GM18526 (cell line): ENCODE measurements around the gene NF1.

ENCODE experiments used
- POLR2A ChIP-seq: IDR thresholded peaks from 3 replicates; pipeline ENCODE4 v1.6.1; 2011; ENCODE audit not compliant: insufficient read length; ENCODE audit errors: extremely low read depth

Gene NF1

GRCh38 chr17:31067691-31068184 is 27.0 kb upstream of the NF1 start:
- TF ChIP-seq POLR2A, result no peak

GRCh38 chr17:31068291-31068690 is 26.5 kb upstream of the NF1 start:
- no peak for TF ChIP-seq POLR2A

GRCh38 chr17:31072186-31072585 is 22.6 kb upstream of the NF1 start:
- no peak for TF ChIP-seq POLR2A

- TF ChIP-seq POLR2A, result no peak
These were observed 21.4 kb upstream of the NF1 start for GRCh38 chr17:31073411-31073810.

GRCh38 chr17:31074772-31075555 is 19.8 kb upstream of the NF1 start:
- no peak for TF ChIP-seq POLR2A

- no peak for TF ChIP-seq POLR2A
These were observed 16.5 kb upstream of the NF1 start for GRCh38 chr17:31078290-31078689.

GRCh38 chr17:31079731-31080130 is 15.0 kb upstream of the NF1 start:
- no peak for TF ChIP-seq POLR2A

GRCh38 chr17:31085563-31085962 is 9.2 kb upstream of the NF1 start:
- TF ChIP-seq POLR2A, result no peak

- TF ChIP-seq POLR2A, result no peak
These were observed 5.3 kb upstream of the NF1 start for GRCh38 chr17:31089471-31089870.

GRCh38 chr17:31092475-31093064 is 2.2 kb upstream of the NF1 start:
- no peak for TF ChIP-seq POLR2A

- TF ChIP-seq POLR2A, result no peak
These were observed 744 bp upstream of the NF1 start for GRCh38 chr17:31093866-31094599.

GRCh38 chr17:31095236-31096105 is 694 bp downstream of the NF1 start:
- no peak for TF ChIP-seq POLR2A

- TF ChIP-seq POLR2A, result no peak
These were observed 1.3 kb downstream of the NF1 start for GRCh38 chr17:31096106-31096436.

GRCh38 chr17:31099016-31099415 is 4.2 kb downstream of the NF1 start:
- TF ChIP-seq POLR2A, result no peak

GRCh38 chr17:31100840-31101459 is 6.2 kb downstream of the NF1 start:
- TF ChIP-seq POLR2A, result no peak
